Endodermal cell (in vitro differentiated cells): Measurements from ENCODE around the gene IDNK. TPM values are rescaled to one million over a fixed set of nuclear protein-coding genes. Genes with fewer than 3 reads are reported as not detected.

Experiments used
- DNase-seq: peaks from one replicate; pipeline ENCODE4 v3.0.0-alpha.2; 2017
- H3K27ac ChIP-seq: 2 replicates; pipeline ENCODE4 v1.5.1; 2013; ENCODE audit warnings: mild to moderate bottlenecking, low read depth, low read length, moderate library complexity
- H3K27me3 ChIP-seq: 2 replicates; pipeline ENCODE4 v1.6.1; 2013; ENCODE audit warnings: mild to moderate bottlenecking, low read length, moderate library complexity; ENCODE audit not compliant: insufficient read depth, control insufficient read depth, poor library complexity, severe bottlenecking
- H3K36me3 ChIP-seq: 2 replicates; pipeline ENCODE4 v1.7.0; 2013; ENCODE audit warnings: mild to moderate bottlenecking, low read length, moderate library complexity; ENCODE audit not compliant: control insufficient read depth, insufficient read depth
- H3K4me1 ChIP-seq: one replicate; pipeline ENCODE4 v1.7.0; 2013; ENCODE audit warnings: low read length; ENCODE audit not compliant: control insufficient read depth, insufficient read depth
- H3K4me3 ChIP-seq: 2 replicates; pipeline ENCODE4 v1.5.1; 2013; ENCODE audit warnings: mild to moderate bottlenecking, low read length, moderate library complexity
- H3K9ac ChIP-seq: 2 replicates; pipeline ENCODE4 v1.6.1; 2013; ENCODE audit warnings: mild to moderate bottlenecking, low read length, moderate library complexity; ENCODE audit not compliant: poor library complexity, severe bottlenecking; ENCODE audit errors: extremely low read depth
- H3K9me3 ChIP-seq: 2 replicates; pipeline ENCODE4 v1.6.1; 2013; ENCODE audit warnings: mild to moderate bottlenecking, low read length, moderate library complexity; ENCODE audit not compliant: control insufficient read depth
- H3K27ac Mint-ChIP-seq: 2 replicates; pipeline ENCODE4 v1.8.0; 2020; ENCODE audit warnings: mixed read lengths
- H3K27me3 Mint-ChIP-seq: 2 replicates; pipeline ENCODE4 v1.8.0; 2021; ENCODE audit warnings: mild to moderate bottlenecking, mixed read lengths; ENCODE audit not compliant: insufficient read depth
- H3K36me3 Mint-ChIP-seq: 2 replicates; pipeline ENCODE4 v1.8.0; 2020; ENCODE audit warnings: low read depth, mixed read lengths
- H3K4me1 Mint-ChIP-seq: 2 replicates; pipeline ENCODE4 v1.8.0; 2020; ENCODE audit warnings: mixed read lengths
- H3K4me3 Mint-ChIP-seq: 2 replicates; pipeline ENCODE4 v1.8.0; 2020; ENCODE audit warnings: mild to moderate bottlenecking, moderate library complexity, mixed read lengths
- H3K9me3 Mint-ChIP-seq: 2 replicates; pipeline ENCODE4 v1.8.0; 2020; ENCODE audit warnings: mild to moderate bottlenecking, mixed read lengths
- CTCF ChIP-seq: fragments of 200-600 bp; sonication (generic); conservative IDR thresholded peaks from 2 replicates; pipeline ENCODE4 v1.5.0; 2021; ENCODE audit warnings: antibody characterized with exemption, mild to moderate bottlenecking
- WGBS, 2 experiments: methylation state at CpG; one replicate each; pipeline versions ENCODE4 v1.1.5 to v1.1.7; 2013; ENCODE audit warnings: missing lambda C conversion rate in 2 of 2, mixed read lengths in 1 of 2; ENCODE audit not compliant: insufficient coverage in 1 of 2, insufficient read length in 1 of 2; 5-methylcytosine and 5-hydroxymethylcytosine counted together
- total RNA-seq, 2 donors: library from RNA; stranded (reverse); fragmentation: NEBNext Ultra II Directional in 1 of 2; extraction: Animal tissue kit (Norgen Biotek cat#: 25700) in 1 of 2; gene quantifications; 2 replicates in 1 of 2; 3 replicates in 1 of 2; pipeline ENCODE4 v1.2.1, GENCODE V29; 2021

Gene IDNK
- total RNA-seq, 2 donors from 2014 or later: 1.6 TPM

- H3K4me3 ChIP-seq: no peak overlapping the region
- no peaks in the 10 kb centered on the region for H3K9me3 ChIP-seq
- H3K27me3 Mint-ChIP-seq: no peaks in the 10 kb centered on the region
- peak; percentile 39 for TF ChIP-seq CTCF
- 85 to 86% methylated on average over 1 to 4 of the region's 4 CpGs for WGBS, 2 experiments
- no peak overlapping the region for H3K27ac ChIP-seq
- no peak for DNase-seq
- peaks cover 5% of the 10 kb centered on the region for H3K36me3 Mint-ChIP-seq
- H3K27me3 ChIP-seq: no peaks in the 10 kb centered on the region
- H3K4me1 ChIP-seq: peaks cover 8% of the 10 kb centered on the region
- H3K4me3 Mint-ChIP-seq: no peak overlapping the region
- no peaks in the 10 kb centered on the region for H3K9me3 Mint-ChIP-seq
- peaks cover 10% of the 10 kb centered on the region for H3K4me1 Mint-ChIP-seq
- peaks cover 16% of the 10 kb centered on the region for H3K36me3 ChIP-seq
- H3K27ac Mint-ChIP-seq: no peak overlapping the region
- H3K9ac ChIP-seq: no peak overlapping the region
Measured at GRCh38 chr9:83642793-83643192, 19.9 kb downstream of the IDNK start.

GRCh38 chr9:83646500-83647239 lies 23.7 kb downstream of the IDNK start:
- Histone ChIP-seq H3K27me3 (no peaks in the 10 kb centered on the region), H3K4me3 (no peak overlapping the region), H3K36me3 (peaks cover 32% of the 10 kb centered on the region), H3K27ac (no peak overlapping the region), H3K9me3 (peaks cover 4% of the 10 kb centered on the region), H3K4me1 (peaks cover 8% of the 10 kb centered on the region), H3K9ac (no peak overlapping the region)
- 88 to 90% methylated on average over 5 to 8 of the region's 8 CpGs for WGBS, 2 experiments
- no peaks in the 10 kb centered on the region for H3K27me3 Mint-ChIP-seq
- TF ChIP-seq CTCF: no peak
- peak overlapping the region; percentile 17 for H3K27ac Mint-ChIP-seq
- H3K4me3 Mint-ChIP-seq: no peak overlapping the region
- H3K36me3 Mint-ChIP-seq: peaks cover 22% of the 10 kb centered on the region
- H3K9me3 Mint-ChIP-seq: no peaks in the 10 kb centered on the region
- H3K4me1 Mint-ChIP-seq: peaks cover 11% of the 10 kb centered on the region
- peak; percentile 59 for DNase-seq

GRCh38 chr9:83649080-83649479 lies 26.1 kb downstream of the IDNK start:
- Mint-ChIP-seq H3K9me3 (no peaks in the 10 kb centered on the region), H3K4me1 (peaks cover 11% of the 10 kb centered on the region), H3K36me3 (peaks cover 42% of the 10 kb centered on the region), H3K27ac (peak overlapping the region; percentile 39), H3K4me3 (no peak overlapping the region), H3K27me3 (no peaks in the 10 kb centered on the region)
- 48 to 58% methylated on average over 5 to 6 of the region's 8 CpGs for WGBS, 2 experiments
- H3K27me3 ChIP-seq: no peaks in the 10 kb centered on the region
- no peak overlapping the region for H3K4me3 ChIP-seq
- H3K9me3 ChIP-seq: peaks cover 22% of the 10 kb centered on the region
- DNase-seq: peak; percentile 94
- no peak overlapping the region for H3K27ac ChIP-seq
- peak; percentile 88 for TF ChIP-seq CTCF
- H3K9ac ChIP-seq: no peak overlapping the region
- H3K4me1 ChIP-seq: peaks cover 8% of the 10 kb centered on the region
- H3K36me3 ChIP-seq: peaks cover 56% of the 10 kb centered on the region
